HCT116 (cell line): ENCODE measurements around the gene PAK1.

ENCODE experiments used
- ATF3 ChIP-seq: IDR thresholded peaks from 2 replicates; pipeline ENCODE4 v1.6.1; 2012
- CTCF ChIP-seq, 3 experiments: fragments of 200-600 bp in 1 of 3; sonication (generic) in 1 of 3; IDR thresholded peaks in 2 of 3; conservative IDR thresholded peaks in 1 of 3; 2 replicates each; pipeline ENCODE4 v1.5.1; 2012 to 2017; ENCODE audit warnings: low read depth in 2 of 3, low read length in 2 of 3, antibody characterized with exemption in 1 of 3, borderline replicate concordance in 1 of 3, control low read depth in 1 of 3, mild to moderate bottlenecking in 1 of 3, mixed read lengths in 1 of 3, mixed run types in 1 of 3, moderate library complexity in 1 of 3; ENCODE audit not compliant: insufficient read depth in 1 of 3
- EGR1 ChIP-seq: IDR thresholded peaks from 2 replicates; pipeline ENCODE4 v1.6.1; 2012; ENCODE audit warnings: low read depth
- EZH2 ChIP-seq: fragments of 200-600 bp; sonication (generic); IDR thresholded peaks from 2 replicates; pipeline ENCODE4 v1.6.1; 2017; ENCODE audit warnings: antibody characterized with exemption, mixed run types
- JUND ChIP-seq: IDR thresholded peaks from 2 replicates; pipeline ENCODE4 v1.6.1; 2012
- MAX ChIP-seq: IDR thresholded peaks from 2 replicates; pipeline ENCODE4 v1.6.1; 2012
- POLR2A ChIP-seq: IDR thresholded peaks from 2 replicates; pipeline ENCODE4 v1.7.0; 2011; ENCODE audit warnings: borderline replicate concordance; ENCODE audit not compliant: insufficient read depth, insufficient read length; ENCODE audit errors: extremely low read depth
- POLR2AphosphoS5 ChIP-seq: IDR thresholded peaks from 2 replicates; pipeline ENCODE4 v1.6.1; 2011; ENCODE audit warnings: mild to moderate bottlenecking, low read depth, low read length, moderate library complexity
- REST ChIP-seq: IDR thresholded peaks from 2 replicates; pipeline ENCODE4 v1.6.1; 2012; ENCODE audit warnings: low read depth
- SRF ChIP-seq: IDR thresholded peaks from 2 replicates; pipeline ENCODE4 v1.6.1; 2012; ENCODE audit warnings: low read depth
- ZNF274 ChIP-seq: fragments of 200-500 bp; sonication (Bioruptor generic); IDR thresholded peaks from 2 replicates; pipeline ENCODE4 v1.6.1; 2014; ENCODE audit warnings: mild to moderate bottlenecking, low read depth, low read length, inconsistent platforms

GRCh38 chr11:77442394-77443053 is 31.4 kb downstream of the PAK1 start:
- no peak for TF ChIP-seq ZNF274
- no peak for TF ChIP-seq CTCF (IDR thresholded peaks at IDR 0.05 in 2 of 3, conservative IDR thresholded peaks at IDR 0.05 in 1 of 3; ENCODE audit: borderline replicate concordance in 1 of 3, insufficient read depth in 1 of 3, low read depth in 2 of 3, low read length in 2 of 3)
- no peak for TF ChIP-seq JUND
- TF ChIP-seq POLR2A, result no peak
- TF ChIP-seq EGR1, result no peak
- TF ChIP-seq MAX, result no peak
- no peak for TF ChIP-seq EZH2
- no peak for TF ChIP-seq POLR2AphosphoS5
- TF ChIP-seq SRF, result no peak
- TF ChIP-seq ATF3, result no peak
- TF ChIP-seq REST, result no peak
